ENCODE data around the gene LHX8. TPM values are rescaled to one million over a fixed set of nuclear protein-coding genes. Genes with fewer than 3 reads are reported as not detected.

The LHX8 gene
- total RNA-seq, 1 donor from 2014 or later, result not detected

DNA sequence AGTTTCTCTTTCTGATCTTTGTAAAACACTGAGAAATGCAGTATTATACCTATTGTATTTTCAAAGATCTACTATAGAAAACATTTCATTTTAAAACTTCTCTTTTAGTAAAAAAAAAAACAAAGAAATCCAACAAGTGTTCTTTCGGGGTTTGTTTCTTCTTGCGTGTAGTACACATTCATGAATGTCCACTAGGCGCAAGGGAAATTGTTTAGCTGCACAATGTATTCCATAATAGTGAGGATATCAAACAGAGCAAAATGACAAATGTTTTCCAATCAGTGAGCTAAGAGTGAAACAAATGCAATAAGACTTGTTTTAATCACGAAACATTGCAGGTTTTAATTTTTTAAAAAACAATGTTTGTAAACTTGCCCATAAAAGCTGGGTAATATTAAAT lies 68.6 kb downstream of the LHX8 start:
- no peak for FAIRE-seq
- H3K27me3 ChIP-seq (ENCODE audit: control insufficient read depth, insufficient read depth, low read length), result no peaks in the 10 kb centered on the region
- no peaks in the 10 kb centered on the region for H3K36me3 ChIP-seq (ENCODE audit: control insufficient read depth, insufficient read depth, low read length)
- no peak for TF ChIP-seq CTCF (IDR thresholded peaks at IDR 0.05; ENCODE audit: insufficient read depth, low read length, severe bottlenecking)
- DNase-seq (ENCODE audit: low read depth), result no peak
- H3K4me3 ChIP-seq (ENCODE audit: low read depth, low read length), result no peak overlapping the region

- DNase-seq (ENCODE audit: low read depth), result peak; percentile 70
- H3K27me3 ChIP-seq (ENCODE audit: control insufficient read depth, insufficient read depth, low read length), result no peaks in the 10 kb centered on the region
- FAIRE-seq, result no peak
- H3K4me3 ChIP-seq (ENCODE audit: low read depth, low read length), result no peak overlapping the region
- H3K36me3 ChIP-seq (ENCODE audit: control insufficient read depth, insufficient read depth, low read length), result no peaks in the 10 kb centered on the region
- TF ChIP-seq CTCF (IDR thresholded peaks at IDR 0.05; ENCODE audit: insufficient read depth, low read length, severe bottlenecking), result peak; percentile 70
These were observed 69.5 kb downstream of the LHX8 start for GRCh38 chr1:75203415-75204277.

GRCh38 chr1:75208862-75209261 lies 74.7 kb downstream of the LHX8 start:
- Histone ChIP-seq H3K27me3 (ENCODE audit: control insufficient read depth, insufficient read depth, low read length) (no peaks in the 10 kb centered on the region), H3K36me3 (ENCODE audit: control insufficient read depth, insufficient read depth, low read length) (no peaks in the 10 kb centered on the region), H3K4me3 (ENCODE audit: low read depth, low read length) (no peak overlapping the region)
- TF ChIP-seq CTCF (IDR thresholded peaks at IDR 0.05; ENCODE audit: insufficient read depth, low read length, severe bottlenecking), result no peak
- FAIRE-seq (no peak), DNase-seq (ENCODE audit: low read depth) (peak; percentile 8)
